ENCODE data around the gene ATOH8.

ATOH8 gene

GRCh38 chr2:85720533-85720932, 33.3 kb upstream of the ATOH8 start:
- no peaks in the 10 kb centered on the region for H3K9me3 ChIP-seq (ENCODE audit: insufficient read depth, low read depth, low read length)
- no peaks in the 10 kb centered on the region; the same call in 1 of the 2 replicates for H3K4me1 ChIP-seq (ENCODE audit: insufficient read depth, low read length)
- H3K4me3 ChIP-seq (ENCODE audit: low read length) = no peak overlapping the region
- no peak overlapping the region for H3K27ac ChIP-seq (ENCODE audit: low read length)
- no peak overlapping the region for H3K9ac ChIP-seq (ENCODE audit: low read depth, low read length)
- H3K36me3 ChIP-seq (ENCODE audit: insufficient read depth, low read depth, low read length) = no peaks in the 10 kb centered on the region
- H3K27me3 ChIP-seq (ENCODE audit: insufficient read depth, low read length) = no peaks in the 10 kb centered on the region

GRCh38 chr2:85721641-85722040, 32.1 kb upstream of the ATOH8 start:
- H3K4me3 ChIP-seq (ENCODE audit: low read length) = no peak overlapping the region
- no peak overlapping the region for H3K9ac ChIP-seq (ENCODE audit: low read depth, low read length)
- no peaks in the 10 kb centered on the region for H3K27me3 ChIP-seq (ENCODE audit: insufficient read depth, low read length)
- H3K27ac ChIP-seq (ENCODE audit: low read length) = no peak overlapping the region
- H3K9me3 ChIP-seq (ENCODE audit: insufficient read depth, low read depth, low read length) = no peaks in the 10 kb centered on the region
- no peaks in the 10 kb centered on the region for H3K36me3 ChIP-seq (ENCODE audit: insufficient read depth, low read depth, low read length)
- no peaks in the 10 kb centered on the region; the same call in 1 of the 2 replicates for H3K4me1 ChIP-seq (ENCODE audit: insufficient read depth, low read length)

- no peaks in the 10 kb centered on the region for H3K9me3 ChIP-seq (ENCODE audit: insufficient read depth, low read depth, low read length)
- H3K27me3 ChIP-seq (ENCODE audit: insufficient read depth, low read length) = no peaks in the 10 kb centered on the region
- H3K36me3 ChIP-seq (ENCODE audit: insufficient read depth, low read depth, low read length) = no peaks in the 10 kb centered on the region
- no peaks in the 10 kb centered on the region; the same call in 1 of the 2 replicates for H3K4me1 ChIP-seq (ENCODE audit: insufficient read depth, low read length)
- H3K4me3 ChIP-seq (ENCODE audit: low read length) = no peak overlapping the region
- no peak overlapping the region for H3K27ac ChIP-seq (ENCODE audit: low read length)
- H3K9ac ChIP-seq (ENCODE audit: low read depth, low read length) = no peak overlapping the region
Observed at GRCh38 chr2:85722519-85722918, 31.3 kb upstream of the ATOH8 start.

- Histone ChIP-seq H3K4me3 (ENCODE audit: low read length) (no peak overlapping the region), H3K36me3 (ENCODE audit: insufficient read depth, low read depth, low read length) (no peaks in the 10 kb centered on the region), H3K9me3 (ENCODE audit: insufficient read depth, low read depth, low read length) (no peaks in the 10 kb centered on the region), H3K4me1 (ENCODE audit: insufficient read depth, low read length) (no peaks in the 10 kb centered on the region), H3K27ac (ENCODE audit: low read length) (no peak overlapping the region), H3K27me3 (ENCODE audit: insufficient read depth, low read length) (0 out of 2 replicates have a peak, but pooled peaks cover 4% of the 10 kb centered on the region), H3K9ac (ENCODE audit: low read depth, low read length) (no peak overlapping the region)
Observed at GRCh38 chr2:85723707-85724360, 30.0 kb upstream of the ATOH8 start.

- H3K27me3 ChIP-seq (ENCODE audit: insufficient read depth, low read length) = 0 out of 2 replicates have a peak, but pooled peaks cover 4% of the 10 kb centered on the region
- H3K9ac ChIP-seq (ENCODE audit: low read depth, low read length) = no peak overlapping the region
- no peak overlapping the region for H3K27ac ChIP-seq (ENCODE audit: low read length)
- no peaks in the 10 kb centered on the region for H3K36me3 ChIP-seq (ENCODE audit: insufficient read depth, low read depth, low read length)
- H3K9me3 ChIP-seq (ENCODE audit: insufficient read depth, low read depth, low read length) = no peaks in the 10 kb centered on the region
- no peaks in the 10 kb centered on the region for H3K4me1 ChIP-seq (ENCODE audit: insufficient read depth, low read length)
- no peak overlapping the region for H3K4me3 ChIP-seq (ENCODE audit: low read length)
Observed at GRCh38 chr2:85724731-85725181, 29.0 kb upstream of the ATOH8 start.

GRCh38 chr2:85725451-85725850, 28.3 kb upstream of the ATOH8 start:
- H3K9ac ChIP-seq (ENCODE audit: low read depth, low read length) = no peak overlapping the region
- H3K27ac ChIP-seq (ENCODE audit: low read length) = no peak overlapping the region
- H3K4me3 ChIP-seq (ENCODE audit: low read length) = no peak overlapping the region
- no peaks in the 10 kb centered on the region for H3K4me1 ChIP-seq (ENCODE audit: insufficient read depth, low read length)
- H3K27me3 ChIP-seq (ENCODE audit: insufficient read depth, low read length) = 0 out of 2 replicates have a peak, but pooled peaks cover 4% of the 10 kb centered on the region
- H3K36me3 ChIP-seq (ENCODE audit: insufficient read depth, low read depth, low read length) = no peaks in the 10 kb centered on the region
- H3K9me3 ChIP-seq (ENCODE audit: insufficient read depth, low read depth, low read length) = no peaks in the 10 kb centered on the region

- H3K9me3 ChIP-seq (ENCODE audit: insufficient read depth, low read depth, low read length) = no peaks in the 10 kb centered on the region
- no peaks in the 10 kb centered on the region for H3K4me1 ChIP-seq (ENCODE audit: insufficient read depth, low read length)
- H3K36me3 ChIP-seq (ENCODE audit: insufficient read depth, low read depth, low read length) = no peaks in the 10 kb centered on the region
- H3K4me3 ChIP-seq (ENCODE audit: low read length) = no peak overlapping the region
- H3K27me3 ChIP-seq (ENCODE audit: insufficient read depth, low read length) = 0 out of 2 replicates have a peak, but pooled peaks cover 4% of the 10 kb centered on the region
- no peak overlapping the region for H3K9ac ChIP-seq (ENCODE audit: low read depth, low read length)
- no peak overlapping the region for H3K27ac ChIP-seq (ENCODE audit: low read length)
Observed at GRCh38 chr2:85727798-85728197, 26.0 kb upstream of the ATOH8 start.

GRCh38 chr2:85728342-85728741, 25.4 kb upstream of the ATOH8 start:
- Histone ChIP-seq H3K9ac (ENCODE audit: low read depth, low read length) (no peak overlapping the region), H3K27ac (ENCODE audit: low read length) (no peak overlapping the region), H3K4me1 (ENCODE audit: insufficient read depth, low read length) (no peaks in the 10 kb centered on the region), H3K36me3 (ENCODE audit: insufficient read depth, low read depth, low read length) (no peaks in the 10 kb centered on the region), H3K9me3 (ENCODE audit: insufficient read depth, low read depth, low read length) (no peaks in the 10 kb centered on the region), H3K4me3 (ENCODE audit: low read length) (no peak overlapping the region), H3K27me3 (ENCODE audit: insufficient read depth, low read length) (0 out of 2 replicates have a peak, but pooled peaks cover 4% of the 10 kb centered on the region)

GRCh38 chr2:85728883-85729824, 24.6 kb upstream of the ATOH8 start:
- H3K27me3 ChIP-seq (ENCODE audit: insufficient read depth, low read length) = 0 out of 2 replicates have a peak, but pooled peaks cover 4% of the 10 kb centered on the region
- no peaks in the 10 kb centered on the region for H3K36me3 ChIP-seq (ENCODE audit: insufficient read depth, low read depth, low read length)
- H3K4me3 ChIP-seq (ENCODE audit: low read length) = no peak overlapping the region
- no peaks in the 10 kb centered on the region for H3K9me3 ChIP-seq (ENCODE audit: insufficient read depth, low read depth, low read length)
- no peak overlapping the region for H3K9ac ChIP-seq (ENCODE audit: low read depth, low read length)
- H3K4me1 ChIP-seq (ENCODE audit: insufficient read depth, low read length) = no peaks in the 10 kb centered on the region
- no peak overlapping the region for H3K27ac ChIP-seq (ENCODE audit: low read length)

GRCh38 chr2:85729825-85730510, 23.8 kb upstream of the ATOH8 start:
- H3K27me3 ChIP-seq (ENCODE audit: insufficient read depth, low read length) = 0 out of 2 replicates have a peak, but pooled peaks cover 4% of the 10 kb centered on the region
- H3K36me3 ChIP-seq (ENCODE audit: insufficient read depth, low read depth, low read length) = no peaks in the 10 kb centered on the region
- H3K27ac ChIP-seq (ENCODE audit: low read length) = no peak overlapping the region
- H3K9ac ChIP-seq (ENCODE audit: low read depth, low read length) = no peak overlapping the region
- H3K4me3 ChIP-seq (ENCODE audit: low read length) = no peak overlapping the region
- no peaks in the 10 kb centered on the region for H3K4me1 ChIP-seq (ENCODE audit: insufficient read depth, low read length)
- H3K9me3 ChIP-seq (ENCODE audit: insufficient read depth, low read depth, low read length) = no peaks in the 10 kb centered on the region

- no peak overlapping the region for H3K9ac ChIP-seq (ENCODE audit: low read depth, low read length)
- no peaks in the 10 kb centered on the region for H3K36me3 ChIP-seq (ENCODE audit: insufficient read depth, low read depth, low read length)
- H3K4me1 ChIP-seq (ENCODE audit: insufficient read depth, low read length) = no peaks in the 10 kb centered on the region
- H3K27ac ChIP-seq (ENCODE audit: low read length) = no peak overlapping the region
- H3K27me3 ChIP-seq (ENCODE audit: insufficient read depth, low read length) = 0 out of 2 replicates have a peak, but pooled peaks cover 4% of the 10 kb centered on the region
- no peaks in the 10 kb centered on the region for H3K9me3 ChIP-seq (ENCODE audit: insufficient read depth, low read depth, low read length)
- H3K4me3 ChIP-seq (ENCODE audit: low read length) = no peak overlapping the region
Observed at GRCh38 chr2:85730686-85731230, 23.0 kb upstream of the ATOH8 start.
